ENCODE results near the gene AP1AR.

DNA sequence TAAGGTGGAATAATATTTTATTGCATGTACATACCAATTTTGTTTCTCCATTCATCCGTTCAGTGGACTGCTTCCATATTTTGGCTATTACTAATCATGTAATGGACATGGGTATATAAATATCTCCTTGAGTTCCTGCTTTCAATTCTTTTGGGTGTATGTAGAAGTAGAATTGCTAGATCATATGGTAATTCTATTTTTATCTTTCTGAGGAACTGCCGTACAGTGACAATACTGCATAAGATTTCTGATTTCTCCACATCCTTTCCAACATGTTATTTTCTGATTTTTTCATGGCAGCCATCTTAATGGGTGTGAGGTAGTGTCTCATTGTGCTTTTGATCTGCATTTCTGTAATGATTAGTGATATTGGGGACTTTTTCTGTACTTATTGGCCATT is 84.8 kb downstream of the AP1AR start:
- TF ChIP-seq, protein P1, sequence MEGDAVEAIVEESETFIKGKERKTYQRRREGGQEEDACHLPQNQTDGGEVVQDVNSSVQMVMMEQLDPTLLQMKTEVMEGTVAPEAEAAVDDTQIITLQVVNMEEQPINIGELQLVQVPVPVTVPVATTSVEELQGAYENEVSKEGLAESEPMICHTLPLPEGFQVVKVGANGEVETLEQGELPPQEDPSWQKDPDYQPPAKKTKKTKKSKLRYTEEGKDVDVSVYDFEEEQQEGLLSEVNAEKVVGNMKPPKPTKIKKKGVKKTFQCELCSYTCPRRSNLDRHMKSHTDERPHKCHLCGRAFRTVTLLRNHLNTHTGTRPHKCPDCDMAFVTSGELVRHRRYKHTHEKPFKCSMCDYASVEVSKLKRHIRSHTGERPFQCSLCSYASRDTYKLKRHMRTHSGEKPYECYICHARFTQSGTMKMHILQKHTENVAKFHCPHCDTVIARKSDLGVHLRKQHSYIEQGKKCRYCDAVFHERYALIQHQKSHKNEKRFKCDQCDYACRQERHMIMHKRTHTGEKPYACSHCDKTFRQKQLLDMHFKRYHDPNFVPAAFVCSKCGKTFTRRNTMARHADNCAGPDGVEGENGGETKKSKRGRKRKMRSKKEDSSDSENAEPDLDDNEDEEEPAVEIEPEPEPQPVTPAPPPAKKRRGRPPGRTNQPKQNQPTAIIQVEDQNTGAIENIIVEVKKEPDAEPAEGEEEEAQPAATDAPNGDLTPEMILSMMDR (IDR thresholded peaks at IDR 0.05), result no peak
- TF ChIP-seq POLR2A (IDR thresholded peaks at IDR 0.05), result no peak
